ENCODE results near the gene ARRB2. TPM values are rescaled to one million over a fixed set of nuclear protein-coding genes. Genes with fewer than 3 reads are reported as not detected.

The ARRB2 gene
- polyA plus RNA-seq, 1 donor (not counting 4 experiments of a cell fraction or from before 2014, with no cell fraction given): 11.5 TPM

DNA sequence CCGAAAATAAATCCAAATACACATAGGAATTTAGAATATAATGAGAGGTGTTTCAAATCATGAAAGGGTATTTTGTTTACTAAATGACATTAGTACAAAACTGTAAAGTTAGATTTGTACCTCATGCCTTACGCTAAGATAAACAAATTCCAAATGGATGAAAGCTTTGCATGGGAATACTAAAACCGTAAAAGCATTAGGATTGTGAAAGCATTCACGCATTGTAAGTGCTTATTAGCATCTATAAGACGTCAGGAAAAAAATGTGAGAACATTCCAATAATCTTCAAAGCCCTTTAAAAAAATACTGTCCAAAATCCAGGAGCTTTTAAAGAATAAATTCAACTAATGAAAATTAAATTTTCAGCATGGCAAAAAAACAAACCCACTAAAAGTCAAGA is 44.1 kb upstream of the ARRB2 start:
- Histone ChIP-seq H3K9me3 (ENCODE audit: control insufficient read depth, low read depth, low read length) (no peaks in the 10 kb centered on the region), H3K9me1 (ENCODE audit: control insufficient read depth, extremely low read depth, insufficient read depth, low read length) (no peaks in the 10 kb centered on the region), H2AFZ (ENCODE audit: control insufficient read depth, low read length) (no peak overlapping the region), H4K20me1 (ENCODE audit: control insufficient read depth, extremely low read depth, insufficient read depth, low read length) (no peaks in the 10 kb centered on the region), H3K4me3 (ENCODE audit: control insufficient read depth in 2 of 3, extremely low read depth in 1 of 3, insufficient read depth in 2 of 3, low read depth in 1 of 3, low read length in 3 of 3) (no peak overlapping the region), H3K4me2 (ENCODE audit: control insufficient read depth, extremely low read depth, insufficient read depth, low read depth, low read length) (no peak overlapping the region), H3K4me1 (ENCODE audit: control insufficient read depth, extremely low read depth, insufficient read depth, low read length) (no peaks in the 10 kb centered on the region), H3K27me3 (ENCODE audit: control insufficient read depth, extremely low read depth, insufficient read depth, low read length) (peaks cover 19% of the 10 kb centered on the region), H3K9ac (ENCODE audit: control insufficient read depth, extremely low read depth, insufficient read depth, low read length) (no peak overlapping the region), H3K36me3 (ENCODE audit: control insufficient read depth in 2 of 2, extremely low read depth in 1 of 2, insufficient read depth in 2 of 2, low read length in 2 of 2) (peaks cover 4 to 8% of the 10 kb centered on the region in 2 experiments), H3K27ac (ENCODE audit: control insufficient read depth, insufficient read depth, low read length) (no peak overlapping the region), H3K79me2 (ENCODE audit: control insufficient read depth, insufficient read depth, low read length) (no peaks in the 10 kb centered on the region)
- TF ChIP-seq, protein P1, sequence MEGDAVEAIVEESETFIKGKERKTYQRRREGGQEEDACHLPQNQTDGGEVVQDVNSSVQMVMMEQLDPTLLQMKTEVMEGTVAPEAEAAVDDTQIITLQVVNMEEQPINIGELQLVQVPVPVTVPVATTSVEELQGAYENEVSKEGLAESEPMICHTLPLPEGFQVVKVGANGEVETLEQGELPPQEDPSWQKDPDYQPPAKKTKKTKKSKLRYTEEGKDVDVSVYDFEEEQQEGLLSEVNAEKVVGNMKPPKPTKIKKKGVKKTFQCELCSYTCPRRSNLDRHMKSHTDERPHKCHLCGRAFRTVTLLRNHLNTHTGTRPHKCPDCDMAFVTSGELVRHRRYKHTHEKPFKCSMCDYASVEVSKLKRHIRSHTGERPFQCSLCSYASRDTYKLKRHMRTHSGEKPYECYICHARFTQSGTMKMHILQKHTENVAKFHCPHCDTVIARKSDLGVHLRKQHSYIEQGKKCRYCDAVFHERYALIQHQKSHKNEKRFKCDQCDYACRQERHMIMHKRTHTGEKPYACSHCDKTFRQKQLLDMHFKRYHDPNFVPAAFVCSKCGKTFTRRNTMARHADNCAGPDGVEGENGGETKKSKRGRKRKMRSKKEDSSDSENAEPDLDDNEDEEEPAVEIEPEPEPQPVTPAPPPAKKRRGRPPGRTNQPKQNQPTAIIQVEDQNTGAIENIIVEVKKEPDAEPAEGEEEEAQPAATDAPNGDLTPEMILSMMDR (optimal IDR thresholded peaks at IDR 0.05 in 1 of 3, IDR thresholded peaks at IDR 0.05 in 1 of 3, conservative IDR thresholded peaks at IDR 0.05 in 1 of 3; ENCODE audit: extremely low read depth in 1 of 3, insufficient read depth in 2 of 3, low read length in 3 of 3): no peak
- TF ChIP-seq EZH2 (IDR thresholded peaks at IDR 0.05; ENCODE audit: low read length): no peak
- DNase-seq (ENCODE audit: low read depth, low spot score) (no peak), FAIRE-seq (no peak)
- dilution Hi-C loops (cut with MboI; ENCODE audit: extremely low pct_ligation_motif_present, low sequenced_read_pairs): no loop called here

DNA sequence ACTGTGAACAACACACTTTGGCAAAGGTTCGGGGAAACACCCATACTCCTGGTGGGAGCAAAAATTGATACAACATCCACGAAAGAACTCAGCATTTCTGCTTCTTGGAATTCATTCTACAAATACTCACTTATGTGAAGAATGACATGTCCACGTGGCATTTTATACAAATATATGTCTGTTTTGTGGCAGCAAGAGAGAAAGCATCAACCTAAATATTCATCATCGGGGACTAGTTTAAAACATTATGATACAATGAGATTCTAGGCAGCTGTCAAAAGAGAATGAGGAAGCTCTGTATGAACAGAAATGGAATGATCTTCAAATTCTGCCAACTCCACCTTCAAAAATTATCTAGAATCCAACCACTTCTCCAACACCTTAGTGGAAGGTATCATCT is 43.3 kb upstream of the ARRB2 start:
- H3K36me3 ChIP-seq (ENCODE audit: control insufficient read depth in 2 of 2, extremely low read depth in 1 of 2, insufficient read depth in 2 of 2, low read length in 2 of 2): peaks cover 8 to 12% of the 10 kb centered on the region in 2 experiments
- no peaks in the 10 kb centered on the region for H3K9me3 ChIP-seq (ENCODE audit: control insufficient read depth, low read depth, low read length)
- H3K27ac ChIP-seq (ENCODE audit: control insufficient read depth, insufficient read depth, low read length): no peak overlapping the region
- DNase-seq (ENCODE audit: low read depth, low spot score) (no peak), FAIRE-seq (no peak)
- no peaks in the 10 kb centered on the region for H3K4me1 ChIP-seq (ENCODE audit: control insufficient read depth, extremely low read depth, insufficient read depth, low read length)
- no peaks in the 10 kb centered on the region for H3K9me1 ChIP-seq (ENCODE audit: control insufficient read depth, extremely low read depth, insufficient read depth, low read length)
- dilution Hi-C loops (cut with MboI; ENCODE audit: extremely low pct_ligation_motif_present, low sequenced_read_pairs): no loop called here
- H3K79me2 ChIP-seq (ENCODE audit: control insufficient read depth, insufficient read depth, low read length): no peaks in the 10 kb centered on the region
- H3K4me3 ChIP-seq (ENCODE audit: control insufficient read depth in 2 of 3, extremely low read depth in 1 of 3, insufficient read depth in 2 of 3, low read depth in 1 of 3, low read length in 3 of 3): no peak overlapping the region
- H3K27me3 ChIP-seq (ENCODE audit: control insufficient read depth, extremely low read depth, insufficient read depth, low read length): peaks cover 19% of the 10 kb centered on the region
- no peak overlapping the region for H3K4me2 ChIP-seq (ENCODE audit: control insufficient read depth, extremely low read depth, insufficient read depth, low read depth, low read length)
- no peak overlapping the region for H2AFZ ChIP-seq (ENCODE audit: control insufficient read depth, low read length)
- no peak overlapping the region for H3K9ac ChIP-seq (ENCODE audit: control insufficient read depth, extremely low read depth, insufficient read depth, low read length)
- H4K20me1 ChIP-seq (ENCODE audit: control insufficient read depth, extremely low read depth, insufficient read depth, low read length): no peaks in the 10 kb centered on the region
- TF ChIP-seq EZH2 (IDR thresholded peaks at IDR 0.05; ENCODE audit: low read length): no peak
- TF ChIP-seq, protein P1 (optimal IDR thresholded peaks at IDR 0.05 in 1 of 3, IDR thresholded peaks at IDR 0.05 in 1 of 3, conservative IDR thresholded peaks at IDR 0.05 in 1 of 3; ENCODE audit: extremely low read depth in 1 of 3, insufficient read depth in 2 of 3, low read length in 3 of 3): no peak
